Gastrocnemius medialis (tissue), 4 donors: Measurements from ENCODE around the gene IQCB1.

Source experiments
- POLR2A ChIP-seq, 2 donors: fragments of 450-650 bp; IDR thresholded peaks; one replicate each; pipeline ENCODE4 v1.6.1; 2017; ENCODE audit warnings: antibody characterized with exemption in 2 of 2, mild to moderate bottlenecking in 2 of 2, moderate library complexity in 2 of 2
- TF ChIP-seq, protein P1 (sequence below), 5 experiments: fragments of 450-650 bp in 3 of 5; fragments of 200-600 bp in 2 of 5; sonication (generic) in 2 of 5; IDR thresholded peaks in 4 of 5; conservative IDR thresholded peaks in 1 of 5; 1 replicate in 4 of 5; 2 replicates in 1 of 5; pipeline ENCODE4 v1.5.1; 2016 to 2019; ENCODE audit warnings: antibody characterized with exemption in 5 of 5, mild to moderate bottlenecking in 3 of 5, moderate library complexity in 3 of 5

DNA sequence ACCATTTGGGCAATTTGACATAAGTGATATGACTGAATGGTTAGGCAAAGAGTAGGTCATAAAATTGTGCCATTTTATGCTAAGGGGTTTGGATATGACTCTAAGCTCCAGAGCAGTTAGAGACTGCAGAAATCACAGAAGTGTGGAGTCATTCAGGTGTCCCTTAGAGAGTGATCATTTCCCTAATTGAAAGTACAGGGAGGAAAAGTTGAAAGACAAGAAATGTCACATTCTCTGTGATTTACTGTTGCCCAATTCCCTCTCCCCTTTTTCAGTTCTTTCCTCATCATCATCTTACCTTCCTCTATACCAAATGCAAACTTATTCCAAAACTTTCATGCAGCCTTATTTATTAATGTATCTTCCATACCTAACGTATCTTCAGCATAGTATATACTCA is 82.6 kb downstream of the IQCB1 start:
- TF ChIP-seq POLR2A (IDR thresholded peaks at IDR 0.05), result no peak
- TF ChIP-seq, protein P1, sequence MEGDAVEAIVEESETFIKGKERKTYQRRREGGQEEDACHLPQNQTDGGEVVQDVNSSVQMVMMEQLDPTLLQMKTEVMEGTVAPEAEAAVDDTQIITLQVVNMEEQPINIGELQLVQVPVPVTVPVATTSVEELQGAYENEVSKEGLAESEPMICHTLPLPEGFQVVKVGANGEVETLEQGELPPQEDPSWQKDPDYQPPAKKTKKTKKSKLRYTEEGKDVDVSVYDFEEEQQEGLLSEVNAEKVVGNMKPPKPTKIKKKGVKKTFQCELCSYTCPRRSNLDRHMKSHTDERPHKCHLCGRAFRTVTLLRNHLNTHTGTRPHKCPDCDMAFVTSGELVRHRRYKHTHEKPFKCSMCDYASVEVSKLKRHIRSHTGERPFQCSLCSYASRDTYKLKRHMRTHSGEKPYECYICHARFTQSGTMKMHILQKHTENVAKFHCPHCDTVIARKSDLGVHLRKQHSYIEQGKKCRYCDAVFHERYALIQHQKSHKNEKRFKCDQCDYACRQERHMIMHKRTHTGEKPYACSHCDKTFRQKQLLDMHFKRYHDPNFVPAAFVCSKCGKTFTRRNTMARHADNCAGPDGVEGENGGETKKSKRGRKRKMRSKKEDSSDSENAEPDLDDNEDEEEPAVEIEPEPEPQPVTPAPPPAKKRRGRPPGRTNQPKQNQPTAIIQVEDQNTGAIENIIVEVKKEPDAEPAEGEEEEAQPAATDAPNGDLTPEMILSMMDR (IDR thresholded peaks at IDR 0.05 in 4 of 5, conservative IDR thresholded peaks at IDR 0.05 in 1 of 5), result no peak
